Measurements from ENCODE around the gene SLC25A44. TPM values are rescaled to one million over a fixed set of nuclear protein-coding genes. Genes with fewer than 3 reads are reported as not detected.

SLC25A44 gene
- total and polyA plus RNA-seq, 8 donors = 4.9 to 9.9 (median 7.1) TPM

- Histone ChIP-seq H3K4me3 (no peak overlapping the region), H3K4me1 (peaks cover 11 to 79% (median 37%) of the 10 kb centered on the region in 4 donors), H3K27me3 (no peaks in the 10 kb centered on the region), H3K9me3 (no peaks in the 10 kb centered on the region), H3K27ac (no peak overlapping the region), H3K36me3 (peaks cover 10 to 52% (median 42%) of the 10 kb centered on the region in 4 donors)
- TF ChIP-seq CTCF (IDR thresholded peaks at IDR 0.05) = no peak
- WGBS, 5 donors = 47 to 66% (median 57%) methylated on average over 2 of the region's 2 CpGs
- intact Hi-C loops (cut with DNase I; ENCODE audit: low total_unique reads) = no loop called here
- DNase-seq = no peak
Measured at GRCh38 chr1:156196445-156196844, 2.5 kb downstream of the SLC25A44 start.

GRCh38 chr1:156198831-156199349 is 5.0 kb downstream of the SLC25A44 start:
- intact Hi-C loops (cut with DNase I; ENCODE audit: low total_unique reads) = no loop called here
- Histone ChIP-seq H3K4me3 (no peak overlapping the region), H3K4me1 (peaks cover 11 to 92% (median 35%) of the 10 kb centered on the region in 4 donors), H3K27ac (no peak overlapping the region), H3K36me3 (peaks cover 16 to 67% (median 65%) of the 10 kb centered on the region in 4 donors), H3K9me3 (no peaks in the 10 kb centered on the region), H3K27me3 (no peaks in the 10 kb centered on the region)
- no peak for TF ChIP-seq EP300 (IDR thresholded peaks at IDR 0.05)
- TF ChIP-seq CTCF (IDR thresholded peaks at IDR 0.05) = no peak
- TF ChIP-seq POLR2AphosphoS5 (IDR thresholded peaks at IDR 0.05) = no peak
- no peak for TF ChIP-seq POLR2A (IDR thresholded peaks at IDR 0.05)
- no peak for DNase-seq
- 70 to 91% (median 75%) methylated on average over 5 of the region's 5 CpGs for WGBS, 5 donors

- no peak for DNase-seq
- H3K27me3 ChIP-seq = no peaks in the 10 kb centered on the region
- no peaks in the 10 kb centered on the region for H3K9me3 ChIP-seq
- TF ChIP-seq POLR2AphosphoS5 (IDR thresholded peaks at IDR 0.05) (no peak), POLR2A (IDR thresholded peaks at IDR 0.05) (no peak), EP300 (IDR thresholded peaks at IDR 0.05) (no peak), CTCF (IDR thresholded peaks at IDR 0.05) (no peak)
- no peak overlapping the region for H3K27ac ChIP-seq
- peaks cover 4 to 91% (median 26%) of the 10 kb centered on the region in 4 donors for H3K4me1 ChIP-seq
- 88 to 95% (median 93%) methylated on average over 8 of the region's 8 CpGs for WGBS, 5 donors
- H3K36me3 ChIP-seq = peaks cover 16 to 78% (median 75%) of the 10 kb centered on the region in 4 donors
- intact Hi-C loops (cut with DNase I; ENCODE audit: low total_unique reads) = no loop called here
- no peak overlapping the region for H3K4me3 ChIP-seq
Measured at GRCh38 chr1:156200044-156200443, 6.1 kb downstream of the SLC25A44 start.

GRCh38 chr1:156203331-156203730 is 9.4 kb downstream of the SLC25A44 start:
- intact Hi-C loops (cut with DNase I; ENCODE audit: low total_unique reads) = no loop called here
- Histone ChIP-seq H3K4me1 (peaks cover 0 to 61% (median 7%) of the 10 kb centered on the region in 4 donors), H3K9me3 (no peaks in the 10 kb centered on the region), H3K4me3 (no peak overlapping the region), H3K27ac (peak overlapping the region in 1 of 5 donors; percentile 22), H3K36me3 (peaks cover 30 to 93% (median 88%) of the 10 kb centered on the region in 4 donors), H3K27me3 (no peaks in the 10 kb centered on the region)
- no peak for TF ChIP-seq CTCF (IDR thresholded peaks at IDR 0.05)
- TF ChIP-seq EP300 (IDR thresholded peaks at IDR 0.05) = no peak
- no peak for TF ChIP-seq POLR2A (IDR thresholded peaks at IDR 0.05)
- TF ChIP-seq POLR2AphosphoS5 (IDR thresholded peaks at IDR 0.05) = no peak
- DNase-seq = no peak

All from stomach (tissue), 9 donors.